T follicular helper cell (primary cell): ENCODE data around the gene CCDC183.
A peak's percentile ranks its signal among the peaks of the same experiment; 100 is the strongest.
"Not testable (repeated sequence)": the region's sequence is repeated elsewhere in the genome, so short reads cannot be mapped to it uniquely, and the experiment has no call there.

Experiments
- DNase-seq: peaks from one replicate; pipeline ENCODE4 v3.0.0-alpha.2; 2020; ENCODE audit warnings: low read depth

CCDC183 gene

GRCh38 chr9:136839229-136840139 lies 43.3 kb downstream of the CCDC183 start:
- DNase-seq = no peak

GRCh38 chr9:136840140-136840876 lies 44.2 kb downstream of the CCDC183 start:
- no peak for DNase-seq

- DNase-seq = no peak
Measured at GRCh38 chr9:136840877-136841645, 44.9 kb downstream of the CCDC183 start.

GRCh38 chr9:136841646-136842379 lies 45.7 kb downstream of the CCDC183 start:
- DNase-seq = not testable (repeated sequence)

GRCh38 chr9:136842380-136842948 lies 46.3 kb downstream of the CCDC183 start, which contains the start of gene AJM1:
Gene AJM1, plus strand, starts transcription at chr9:136842478. Its CDS starts 1,937 bp downstream, at chr9:136844415.
- peak; percentile 65 for DNase-seq

GRCh38 chr9:136843159-136843800 lies 47.1 kb downstream of the CCDC183 start:
- not testable (repeated sequence) for DNase-seq

GRCh38 chr9:136843801-136844740 lies 47.9 kb downstream of the CCDC183 start:
- peak; percentile 34 for DNase-seq

GRCh38 chr9:136844761-136845464 lies 48.8 kb downstream of the CCDC183 start:
- DNase-seq = no peak

GRCh38 chr9:136845465-136846260 lies 49.5 kb downstream of the CCDC183 start:
- no peak for DNase-seq

GRCh38 chr9:136846376-136847087 lies 50.4 kb downstream of the CCDC183 start:
- no peak for DNase-seq

- no peak for DNase-seq
Measured at GRCh38 chr9:136847088-136847825, 51.1 kb downstream of the CCDC183 start.

GRCh38 chr9:136847826-136848392 lies 51.8 kb downstream of the CCDC183 start:
- peak; percentile 32 for DNase-seq

GRCh38 chr9:136848393-136849037 lies 52.4 kb downstream of the CCDC183 start:
- DNase-seq = no peak

- peak; percentile 94 for DNase-seq
Measured at GRCh38 chr9:136849038-136849959, 53.2 kb downstream of the CCDC183 start, which contains the start of gene PHPT1. Gene PHPT1, plus strand, starts transcription at chr9:136849409. Its CDS starts 22 bp downstream, at chr9:136849431.
